ENCODE results near the gene ERI2. TPM values are rescaled to one million over a fixed set of nuclear protein-coding genes. Genes with fewer than 3 reads are reported as not detected.

Gene ERI2
- total and polyA plus RNA-seq, 2 of the 13 experiments (the other 11 are each of a cell fraction or from before 2014, with no cell fraction given) = 17.4 to 41.3 TPM

- TF ChIP-seq ZNF24 (IDR thresholded peaks at IDR 0.05) (no peak), ZNF367 (CRISPR knock-in tag; IDR thresholded peaks at IDR 0.05; ENCODE audit: borderline replicate concordance) (no peak), HDAC6 (IDR thresholded peaks at IDR 0.05; ENCODE audit: low read depth, low read length) (no peak), ZNF234 (CRISPR knock-in tag; conservative IDR thresholded peaks at IDR 0.05) (no peak)
- TF ChIP-seq, protein P1, sequence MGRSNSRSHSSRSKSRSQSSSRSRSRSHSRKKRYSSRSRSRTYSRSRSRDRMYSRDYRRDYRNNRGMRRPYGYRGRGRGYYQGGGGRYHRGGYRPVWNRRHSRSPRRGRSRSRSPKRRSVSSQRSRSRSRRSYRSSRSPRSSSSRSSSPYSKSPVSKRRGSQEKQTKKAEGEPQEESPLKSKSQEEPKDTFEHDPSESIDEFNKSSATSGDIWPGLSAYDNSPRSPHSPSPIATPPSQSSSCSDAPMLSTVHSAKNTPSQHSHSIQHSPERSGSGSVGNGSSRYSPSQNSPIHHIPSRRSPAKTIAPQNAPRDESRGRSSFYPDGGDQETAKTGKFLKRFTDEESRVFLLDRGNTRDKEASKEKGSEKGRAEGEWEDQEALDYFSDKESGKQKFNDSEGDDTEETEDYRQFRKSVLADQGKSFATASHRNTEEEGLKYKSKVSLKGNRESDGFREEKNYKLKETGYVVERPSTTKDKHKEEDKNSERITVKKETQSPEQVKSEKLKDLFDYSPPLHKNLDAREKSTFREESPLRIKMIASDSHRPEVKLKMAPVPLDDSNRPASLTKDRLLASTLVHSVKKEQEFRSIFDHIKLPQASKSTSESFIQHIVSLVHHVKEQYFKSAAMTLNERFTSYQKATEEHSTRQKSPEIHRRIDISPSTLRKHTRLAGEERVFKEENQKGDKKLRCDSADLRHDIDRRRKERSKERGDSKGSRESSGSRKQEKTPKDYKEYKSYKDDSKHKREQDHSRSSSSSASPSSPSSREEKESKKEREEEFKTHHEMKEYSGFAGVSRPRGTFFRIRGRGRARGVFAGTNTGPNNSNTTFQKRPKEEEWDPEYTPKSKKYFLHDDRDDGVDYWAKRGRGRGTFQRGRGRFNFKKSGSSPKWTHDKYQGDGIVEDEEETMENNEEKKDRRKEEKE (IDR thresholded peaks at IDR 0.05) = no peak
- TF ChIP-seq, protein P2, sequence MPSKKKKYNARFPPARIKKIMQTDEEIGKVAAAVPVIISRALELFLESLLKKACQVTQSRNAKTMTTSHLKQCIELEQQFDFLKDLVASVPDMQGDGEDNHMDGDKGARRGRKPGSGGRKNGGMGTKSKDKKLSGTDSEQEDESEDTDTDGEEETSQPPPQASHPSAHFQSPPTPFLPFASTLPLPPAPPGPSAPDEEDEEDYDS (CRISPR knock-in tag; IDR thresholded peaks at IDR 0.05) = no peak
- Histone ChIP-seq H3K4me3 (replicated peaks in 1 of 3; ENCODE audit: insufficient read depth in 1 of 3, low read depth in 2 of 3, low read length in 3 of 3) (no peak overlapping the region), H3K9ac (ENCODE audit: insufficient read depth, low read depth, low read length) (no peak overlapping the region), H3K36me3 (replicated peaks in 1 of 2; ENCODE audit: control insufficient read depth in 1 of 2, insufficient read depth in 2 of 2, low read length in 2 of 2) (peaks cover 0 to 21% of the 10 kb centered on the region in 2 experiments; a peak in 2 of 5 replicates), H3K79me2 (ENCODE audit: insufficient read depth, low read length) (no peaks in the 10 kb centered on the region), H4K20me1 (ENCODE audit: insufficient read depth, low read length) (no peaks in the 10 kb centered on the region), H3K4me1 (ENCODE audit: insufficient read depth, low read length) (no peaks in the 10 kb centered on the region), H2AFZ (ENCODE audit: low read length) (no peak overlapping the region), H3K27ac (ENCODE audit: extremely low read length, insufficient read depth, low read length) (no peak overlapping the region), H3K9me3 (ENCODE audit: low read length) (no peaks in the 10 kb centered on the region), H3K27me3 (ENCODE audit: control insufficient read depth in 1 of 2, insufficient read depth in 2 of 2, low read length in 2 of 2) (no peaks in the 10 kb centered on the region), H3K4me2 (ENCODE audit: low read depth, low read length) (no peak overlapping the region)
- no peak for DNase-seq (ENCODE audit: low spot score)
- FAIRE-seq = no peak
- intact Hi-C loops (cut with micrococcal nuclease; ENCODE audit: unreplicated experiment) (no loop called here), in situ Hi-C loops (cut with HindIII; ENCODE audit: extremely low pct_ligation_motif_present, low pct_unique_long_range_greater_than_20kb) (no loop called here)
- 97% methylated on average over 4 of the region's 4 CpGs for WGBS (ENCODE audit: low lambda C conversion rate)
- ATAC-seq = no peak
- ChIA-PET CTCF (ENCODE audit: low intra/inter-chr PET ratio, low total read pairs) (no interaction called here), POLR2A (no interaction called here)
- BruUV-seq (replicated peaks) = no TSS peak
These were observed 8.5 kb upstream of the ERI2 start for GRCh38 chr16:20814784-20815183.

Data from HepG2 (cell line).